ENCODE measurements around the gene CFAP119.

GRCh38 chr16:30766206-30766932, 4.5 kb upstream of the CFAP119 start:
- TF ChIP-seq CTCF (conservative IDR thresholded peaks at IDR 0.05; ENCODE audit: low read depth, low read length) = no peak
- TF ChIP-seq EZH2phosphoT487 (IDR thresholded peaks at IDR 0.05; ENCODE audit: borderline replicate concordance, low read length) = no peak
